ENCODE results near the gene SMPD1.

SMPD1 gene

DNA sequence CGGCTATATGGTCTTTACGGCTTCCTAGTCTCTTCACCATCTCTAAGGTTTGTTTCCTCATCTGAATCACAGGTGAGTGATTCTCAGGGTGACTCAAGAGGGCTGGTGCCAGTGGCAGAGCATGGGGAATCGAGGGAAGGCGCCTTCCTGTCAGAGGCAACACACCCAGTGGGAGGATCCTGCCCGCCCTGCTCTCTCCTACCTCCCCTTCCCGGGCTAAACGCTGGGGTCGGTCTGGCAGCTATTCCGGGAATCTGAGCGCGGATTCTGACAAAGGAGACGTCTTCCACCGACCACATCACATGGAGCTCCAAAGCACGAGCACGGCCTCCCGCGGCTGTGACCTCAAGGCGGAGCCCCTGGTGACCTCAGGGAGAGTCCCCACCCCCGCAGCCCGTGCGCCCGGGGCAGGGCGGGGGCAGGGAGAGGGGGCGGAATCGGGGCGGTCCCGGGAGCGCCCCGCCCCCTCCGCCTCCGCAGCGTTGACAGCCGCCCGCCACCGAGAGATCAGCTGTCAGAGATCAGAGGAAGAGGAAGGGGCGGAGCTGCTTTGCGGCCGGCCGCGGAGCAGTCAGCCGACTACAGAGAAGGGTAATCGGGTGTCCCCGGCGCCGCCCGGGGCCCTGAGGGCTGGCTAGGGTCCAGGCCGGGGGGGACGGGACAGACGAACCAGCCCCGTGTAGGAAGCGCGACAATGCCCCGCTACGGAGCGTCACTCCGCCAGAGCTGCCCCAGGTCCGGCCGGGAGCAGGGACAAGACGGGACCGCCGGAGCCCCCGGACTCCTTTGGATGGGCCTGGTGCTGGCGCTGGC lies at the start of gene SMPD1:
TSS of gene SMPD1 (plus strand) at position 570 of the 813 bp plus-strand sequence. CDS start at position 695, 125 bp downstream.
- DNase-seq: peak; percentile 82

GRCh38 chr11:6345366-6345765 lies 44.9 kb upstream of the SMPD1 start:
- no peak for DNase-seq

DNA sequence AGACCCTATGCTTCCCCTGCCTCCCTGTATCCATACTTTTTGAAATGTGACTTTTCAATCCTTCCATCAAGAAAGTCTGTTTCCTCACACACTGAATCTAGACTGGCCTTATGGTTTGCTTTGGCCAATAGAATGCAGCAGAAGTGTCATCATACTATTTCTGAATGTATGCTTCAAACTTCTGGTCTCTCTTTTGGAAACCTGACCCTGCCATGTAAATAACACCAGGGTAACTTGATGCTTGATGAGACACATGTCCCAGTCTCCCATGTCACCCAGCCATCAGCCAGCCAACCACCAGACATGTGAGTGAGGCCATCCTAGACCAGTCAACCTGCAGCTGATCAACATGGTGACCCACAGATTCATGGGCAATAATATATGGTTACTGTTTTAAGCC lies 40.2 kb upstream of the SMPD1 start:
- no peak for DNase-seq

DNA sequence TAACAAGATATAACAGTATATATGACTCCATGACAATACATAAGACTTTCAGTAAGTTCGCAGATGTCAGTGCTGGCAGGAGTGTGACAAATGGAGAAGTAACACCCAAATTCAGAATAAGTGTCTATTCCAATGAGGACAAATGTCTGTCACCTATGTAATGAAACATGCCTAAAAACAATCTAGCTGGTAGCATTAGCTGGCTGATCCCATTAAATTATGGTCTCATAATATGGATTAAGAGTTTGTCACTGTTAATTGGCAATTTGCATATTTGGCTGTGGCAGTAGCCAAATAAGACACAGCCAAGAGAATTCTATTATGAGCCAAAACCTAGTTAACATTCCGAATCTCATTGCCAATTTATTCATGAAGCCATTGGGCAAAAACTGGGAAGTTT lies 39.8 kb upstream of the SMPD1 start:
- DNase-seq: no peak

DNA sequence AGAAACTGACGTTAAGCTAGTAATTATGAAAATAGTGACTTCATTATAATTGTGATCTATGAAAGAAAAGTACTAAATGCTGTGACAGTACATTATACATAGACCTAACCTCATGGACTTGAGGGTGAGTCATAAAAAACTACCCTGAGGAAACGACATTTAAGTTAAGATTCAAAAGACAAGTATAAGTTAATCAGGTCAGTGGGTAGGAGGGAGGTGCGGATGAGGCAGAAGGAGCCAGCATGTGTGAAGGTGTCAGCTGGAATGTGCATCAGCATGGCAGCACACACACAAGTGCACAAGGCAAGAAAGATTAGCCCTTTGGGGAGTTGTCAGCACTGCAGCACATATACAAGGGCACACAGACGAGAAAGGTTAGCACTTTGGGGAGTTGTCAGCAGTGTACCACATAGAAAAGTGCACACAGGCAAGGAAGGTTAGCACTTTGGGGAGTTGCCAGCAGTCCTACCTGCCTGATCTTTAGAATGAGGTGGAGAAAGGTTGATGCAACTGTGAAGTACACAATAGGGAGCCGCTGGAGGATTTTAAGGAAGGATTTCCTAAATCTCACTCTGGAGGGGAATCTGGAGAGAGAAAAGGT lies 38.4 kb upstream of the SMPD1 start:
- no peak for DNase-seq

- DNase-seq: peak; percentile 10
These were observed 36.8 kb upstream of the SMPD1 start for GRCh38 chr11:6353367-6353987.

- no peak for DNase-seq
These were observed 35.4 kb upstream of the SMPD1 start for GRCh38 chr11:6354651-6355485.

DNA sequence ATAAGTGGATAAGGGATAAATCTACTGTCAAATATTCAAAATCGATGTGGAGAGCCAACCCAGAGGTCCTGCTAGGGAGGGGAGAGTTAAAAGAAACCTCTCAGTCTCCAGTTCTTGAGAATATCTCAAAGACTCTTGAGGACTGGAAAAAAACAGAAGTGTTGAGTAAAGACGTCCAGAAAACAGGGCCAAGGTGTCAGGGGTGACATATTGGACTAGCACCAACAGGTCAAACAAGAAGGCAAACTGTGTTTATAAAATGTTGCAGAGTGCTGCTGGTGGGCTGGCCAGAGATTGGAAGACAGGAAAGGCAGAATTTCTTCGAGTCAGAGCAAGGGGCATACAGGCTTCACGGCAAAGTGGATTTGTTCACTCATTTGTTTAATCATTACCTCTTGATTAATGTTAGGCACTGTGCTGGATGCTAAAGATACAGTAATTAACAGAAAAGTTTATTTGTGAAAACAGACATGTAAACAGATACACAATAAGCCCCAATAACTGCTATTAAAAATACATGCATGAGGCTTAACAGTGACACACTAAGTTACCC lies 33.7 kb upstream of the SMPD1 start:
- no peak for DNase-seq

DNA sequence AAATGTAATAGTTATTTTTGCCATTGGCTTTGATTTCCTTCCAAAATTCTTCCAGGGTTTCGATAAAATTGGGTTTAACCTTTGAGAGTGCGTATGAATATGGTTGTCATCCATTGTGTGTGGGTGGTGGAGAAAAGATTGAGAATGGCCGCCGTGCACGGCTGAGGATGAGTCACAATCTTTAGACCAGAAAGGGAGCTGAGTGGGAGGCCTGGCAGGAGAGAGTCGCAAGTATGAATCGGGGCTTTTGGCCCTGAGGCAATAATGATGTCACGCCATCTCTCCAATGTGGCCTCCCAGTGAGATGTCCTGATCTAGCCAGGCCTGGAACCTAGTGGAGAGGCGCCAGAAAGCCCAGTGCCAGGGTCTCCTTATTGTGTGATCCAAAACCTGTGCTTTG lies 33.1 kb upstream of the SMPD1 start:
- no peak for DNase-seq

DNA sequence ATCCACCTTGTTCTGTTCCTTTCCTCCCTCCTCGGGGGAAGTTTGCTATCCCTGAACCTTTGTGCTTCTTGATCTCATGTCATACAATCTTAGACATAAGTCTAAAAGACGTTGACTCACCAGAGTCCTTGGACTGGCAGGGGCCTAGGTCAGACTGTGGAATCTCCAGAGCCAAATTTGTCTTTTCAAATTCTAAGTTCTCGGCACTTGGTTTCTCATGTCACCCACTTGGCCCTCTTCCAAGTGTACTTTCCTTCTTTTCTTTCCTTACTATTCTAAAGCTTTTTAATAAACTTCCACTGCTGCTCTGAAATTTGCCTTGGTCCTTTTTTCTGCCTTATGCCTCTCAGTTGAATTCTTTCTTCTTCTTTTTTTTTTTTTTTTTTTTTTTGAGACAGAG lies 30.1 kb upstream of the SMPD1 start:
- DNase-seq: no peak

DNA sequence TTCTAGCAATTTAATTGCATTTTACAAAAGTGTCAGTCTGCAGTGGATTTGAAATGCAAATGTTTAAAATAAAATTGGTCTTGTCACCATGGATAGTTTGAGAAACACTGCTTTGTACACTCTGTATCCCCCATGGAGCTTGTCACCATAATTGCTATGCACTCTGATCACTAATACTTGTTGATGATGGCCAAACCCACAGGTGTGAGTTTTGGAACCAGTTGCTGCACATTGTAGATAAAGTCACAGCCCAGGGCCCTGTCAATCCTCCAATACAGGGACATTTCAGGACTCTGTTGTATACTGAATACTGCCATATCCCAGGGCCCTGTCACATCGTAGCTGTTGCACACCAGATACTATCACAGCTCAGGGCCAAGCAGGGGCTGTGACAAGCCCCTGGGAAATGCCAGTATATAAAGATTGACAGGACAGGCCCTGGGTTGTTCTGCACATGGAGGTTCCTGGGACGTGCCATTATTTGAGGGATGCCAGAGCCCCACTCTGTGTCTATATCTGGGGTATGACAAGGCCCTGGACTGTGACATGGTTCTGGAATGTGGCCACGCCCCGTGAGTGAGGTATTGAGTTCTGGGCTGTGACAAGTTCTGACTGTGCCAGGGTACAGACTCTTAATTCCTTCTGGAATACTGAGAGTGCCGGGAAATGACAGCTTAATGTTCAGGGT lies 27.9 kb upstream of the SMPD1 start:
- DNase-seq: no peak

DNA sequence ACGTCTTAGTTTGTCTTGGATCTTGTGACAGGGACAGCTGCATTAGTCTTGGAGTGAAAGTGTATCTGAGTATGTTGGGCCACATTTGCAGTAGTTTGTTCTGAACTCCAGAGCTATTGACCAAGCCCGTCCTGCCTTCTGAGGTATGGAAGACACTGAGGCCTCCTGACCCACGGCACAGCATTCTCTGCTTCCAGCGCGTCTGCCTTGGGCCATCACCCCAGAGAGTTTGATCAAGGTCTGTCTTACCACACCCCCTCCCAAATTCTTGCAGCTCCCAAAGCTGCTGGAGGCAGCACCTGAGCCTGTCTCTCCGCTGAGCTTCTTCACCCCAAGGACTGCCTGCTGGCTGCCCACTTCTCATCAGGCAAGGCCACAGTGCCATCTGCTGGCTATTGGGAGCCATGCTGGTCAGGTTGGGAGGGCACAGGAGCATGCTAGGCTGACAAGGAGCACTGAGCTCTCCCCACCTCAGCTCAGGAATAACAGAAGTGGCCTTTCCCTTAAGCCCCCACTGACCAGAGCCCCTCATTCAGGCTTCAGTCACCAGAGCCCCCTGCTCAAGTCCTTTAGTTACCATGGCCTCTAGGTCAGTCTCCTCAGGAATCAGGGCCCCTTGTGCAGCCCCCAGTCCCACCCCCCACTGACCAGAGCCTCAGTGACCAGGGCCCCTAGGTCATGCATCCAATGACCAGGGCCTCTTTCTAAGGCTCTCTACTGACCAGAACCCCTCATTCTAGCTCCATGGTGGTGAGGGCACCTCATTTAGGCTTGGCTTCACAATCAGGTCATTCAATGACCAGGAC lies 27.2 kb upstream of the SMPD1 start:
- no peak for DNase-seq

GRCh38 chr11:6365659-6366058 lies 24.6 kb upstream of the SMPD1 start:
- no peak for DNase-seq

DNA sequence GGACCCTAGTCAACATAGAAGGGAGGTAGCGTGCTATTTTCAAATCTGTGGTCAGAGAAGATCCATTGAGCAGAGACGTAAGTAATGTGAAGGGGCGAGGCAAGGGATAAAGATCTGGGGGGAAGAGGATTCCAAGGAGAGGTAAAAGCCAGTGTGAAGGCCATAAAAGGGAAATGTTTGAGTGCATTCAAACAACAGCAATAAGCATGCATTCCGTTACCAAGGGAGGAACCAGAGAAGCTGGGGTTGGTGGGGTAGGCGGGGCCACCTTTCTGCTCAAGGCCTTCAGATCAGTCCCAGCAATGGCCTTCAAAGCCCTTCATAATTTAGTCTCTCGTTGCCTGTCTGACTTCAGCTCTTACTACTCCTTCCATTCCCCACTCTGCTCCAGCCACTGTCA lies 18.4 kb upstream of the SMPD1 start:
- no peak for DNase-seq

DNA sequence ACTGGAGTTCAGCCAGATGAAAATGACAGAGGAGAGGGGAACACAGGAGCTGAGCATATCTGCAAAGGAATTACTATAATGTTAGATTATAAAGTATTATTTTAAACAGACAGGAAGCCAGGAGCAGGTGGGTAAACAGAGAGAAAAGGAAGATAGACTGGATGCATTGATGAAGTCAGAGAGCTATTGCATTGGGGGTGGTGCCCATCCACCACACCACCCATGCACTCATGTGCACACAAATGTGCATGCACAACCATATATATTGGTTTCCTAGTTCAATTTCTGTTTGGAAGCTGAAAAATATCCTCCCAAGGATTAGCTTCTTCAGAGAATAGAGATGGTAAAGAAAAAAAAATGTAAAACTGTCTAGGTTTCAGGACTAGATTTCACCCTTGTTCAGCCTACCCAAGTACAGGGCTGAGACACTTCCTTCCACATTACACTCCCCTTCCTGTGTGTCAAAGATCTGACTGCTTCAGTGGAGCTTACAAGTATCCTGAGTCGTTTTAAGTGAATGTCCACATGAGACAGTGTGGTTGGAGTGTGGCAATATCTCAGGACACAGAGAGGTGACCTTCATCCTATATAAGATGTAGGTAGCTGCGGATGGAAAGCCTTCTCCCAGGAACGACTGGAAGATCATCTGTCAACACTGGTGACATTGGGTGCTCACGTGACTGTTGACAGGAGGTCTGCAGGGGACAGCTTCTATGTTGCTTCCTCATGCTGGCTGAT lies 12.2 kb upstream of the SMPD1 start:
- no peak for DNase-seq

GRCh38 chr11:6378640-6378989 lies 11.7 kb upstream of the SMPD1 start:
- DNase-seq: no peak

- DNase-seq: no peak
These were observed 5.1 kb upstream of the SMPD1 start for GRCh38 chr11:6385046-6385777.

GRCh38 chr11:6387811-6388599 lies 2.3 kb upstream of the SMPD1 start:
- DNase-seq: no peak

DNA sequence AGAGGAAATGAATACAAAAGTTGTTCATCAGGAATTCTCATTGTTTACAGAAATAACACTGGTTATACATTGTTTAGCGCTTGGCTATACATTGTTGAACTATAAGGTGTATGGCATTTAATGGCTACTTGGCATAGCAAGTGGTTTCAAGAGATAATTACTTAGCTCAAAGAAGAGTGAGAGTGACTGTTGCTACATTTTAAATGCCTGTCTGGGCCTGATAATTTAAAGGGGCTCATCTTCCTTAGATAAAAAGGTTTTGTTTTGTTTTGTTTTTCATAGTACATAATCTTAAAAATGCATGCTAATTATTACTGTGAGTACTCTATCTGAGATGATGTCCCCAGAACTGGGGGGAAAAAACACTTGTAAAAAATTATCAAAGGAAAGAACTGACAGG lies 1.5 kb upstream of the SMPD1 start:
- DNase-seq: no peak

Measured in cortex of kidney (tissue), 1 donor.